K562 (cell line): Measurements from ENCODE around the gene MTMR4. TPM values are rescaled to one million over a fixed set of nuclear protein-coding genes. Genes with fewer than 3 reads are reported as not detected.

Experiments
- ATAC-seq: fragments of 200-7000 bp; cut with Tn5 transposase; 3 replicates; pipeline ENCODE4 v1.9.1; 2020; ENCODE audit warnings: moderate library complexity
- BruUV-seq: library from RNA; stranded (reverse); fragments of 400-500 nt; replicated peaks from 2 replicates; lab custom pipeline; 2021; lab: Mats Ljungman, UMichigan
- CTCF ChIA-PET: fragments of 300-600 bp; formaldehyde crosslinking; extraction: SDS; loops from one replicate; lab custom pipeline; 2021; ENCODE audit warnings: low intra/inter-chr PET ratio; lab: Yijun Ruan, JAX
- POLR2A ChIA-PET: fragments of 300-600, 350-650 bp; sonication (Branson Sonifier 250); formaldehyde crosslinking; extraction: SDS; loops from one replicate; lab custom pipeline; 2021; ENCODE audit warnings: antibody characterized with exemption, inconsistent platforms; lab: Yijun Ruan, JAX
- DNase-seq, 4 experiments: peaks; one replicate each; pipeline versions ENCODE4 v3.0.0 to v3.0.0-alpha.2; 2011 to 2018; ENCODE audit warnings: low spot score in 3 of 4, mixed read lengths in 3 of 4; ENCODE audit errors: extremely low read depth in 1 of 4
- FAIRE-seq: peaks from 2 replicates; lab custom pipeline; 2011; peaks lifted over from hg19 to GRCh38; lab: Jason Lieb, UNC
- H2AFZ ChIP-seq: 2 replicates; pipeline ENCODE4 v1.6.0; 2011; ENCODE audit warnings: low read depth, low read length, control low read depth, inconsistent platforms
- H3K27ac ChIP-seq: fragments of 200-600 bp; 3 replicates; pipeline ENCODE4 v1.8.0; 2011; ENCODE audit warnings: low read depth, mild to moderate bottlenecking, control low read depth, inconsistent platforms, low read length, moderate library complexity, mixed read lengths; ENCODE audit errors: extremely low read depth
- H3K27me3 ChIP-seq, 2 experiments: fragments of 300-600 bp in 1 of 2; 2 replicates in 1 of 2; 3 replicates in 1 of 2; pipeline versions ENCODE4 v1.6.0 to v1.8.0; 2011; ENCODE audit warnings: inconsistent platforms in 2 of 2, low read length in 2 of 2, mild to moderate bottlenecking in 1 of 2, mixed read lengths in 1 of 2, moderate library complexity in 1 of 2; ENCODE audit not compliant: control insufficient read depth in 2 of 2, insufficient read depth in 2 of 2
- H3K36me3 ChIP-seq: fragments of 300-600 bp; 3 replicates; pipeline ENCODE4 v1.8.0; 2011; ENCODE audit warnings: mild to moderate bottlenecking, low read length, inconsistent platforms; ENCODE audit not compliant: control insufficient read depth, insufficient read depth
- H3K4me1 ChIP-seq, 2 experiments: fragments of 200-600 bp in 1 of 2; replicated peaks in 1 of 2; 2 replicates in 1 of 2; 3 replicates in 1 of 2; pipeline versions ENCODE4 v1.5.1 to v1.8.0; 2011; ENCODE audit warnings: inconsistent platforms in 2 of 2, low read length in 2 of 2, mild to moderate bottlenecking in 1 of 2, mixed read lengths in 1 of 2, moderate library complexity in 1 of 2; ENCODE audit not compliant: control insufficient read depth in 2 of 2, insufficient read depth in 2 of 2
- H3K4me2 ChIP-seq: 2 replicates; pipeline ENCODE4 v1.6.1; 2011; ENCODE audit warnings: low read length, control low read depth, inconsistent platforms, mixed read lengths; ENCODE audit not compliant: insufficient read depth
- H3K4me3 ChIP-seq: fragments of 200-600 bp; sonication (generic), shearing (Covaris generic); 2 replicates; pipeline ENCODE4 v1.5.1; 2016; ENCODE audit warnings: control low read depth, inconsistent platforms
- H3K79me2 ChIP-seq: fragments of 200-600 bp; 3 replicates; pipeline ENCODE4 v1.8.0; 2011; ENCODE audit warnings: low read length, inconsistent platforms; ENCODE audit not compliant: control insufficient read depth, insufficient read depth
- H3K9ac ChIP-seq, 2 experiments: 2 replicates each; pipeline versions ENCODE4 v1.6.0 to v1.6.1; 2011; ENCODE audit warnings: low read depth in 2 of 2, low read length in 2 of 2, control low read depth in 1 of 2, inconsistent platforms in 1 of 2, mild to moderate bottlenecking in 1 of 2, mixed read lengths in 1 of 2; ENCODE audit not compliant: insufficient read depth in 1 of 2
- H3K9me1 ChIP-seq: one replicate; pipeline ENCODE4 v1.6.0; 2011; ENCODE audit warnings: inconsistent platforms, mild to moderate bottlenecking, low read length, moderate library complexity; ENCODE audit not compliant: control insufficient read depth, insufficient read depth
- H3K9me3 ChIP-seq: replicated peaks from 2 replicates; pipeline ENCODE4 v1.5.1; 2011; ENCODE audit warnings: low read depth, low read length, inconsistent platforms; ENCODE audit not compliant: control insufficient read depth, insufficient read depth
- H4K20me1 ChIP-seq: replicated peaks from 2 replicates; pipeline ENCODE4 v1.6.1; 2011; ENCODE audit warnings: low read length, inconsistent platforms, mixed read lengths; ENCODE audit not compliant: control insufficient read depth, insufficient read depth
- C11orf30 ChIP-seq: fragments of 450-650 bp; IDR thresholded peaks from 2 replicates; pipeline ENCODE4 v1.6.1; 2016; ENCODE audit warnings: low read depth, mild to moderate bottlenecking
- MAFG ChIP-seq: fragments of 450-650 bp; conservative IDR thresholded peaks from 2 replicates; pipeline ENCODE4 v1.6.1; 2016; ENCODE audit warnings: missing genetic modification characterization, missing compliant biosample characterization
- NFE2 ChIP-seq: IDR thresholded peaks from 2 replicates; pipeline ENCODE4 v1.6.1; 2014; ENCODE audit warnings: antibody characterized with exemption, low read depth
- NRF1 ChIP-seq, 2 experiments: fragments of 450-650 bp; IDR thresholded peaks in 1 of 2; conservative IDR thresholded peaks in 1 of 2; 2 replicates each; pipeline ENCODE4 v1.6.1; 2014; ENCODE audit warnings: mild to moderate bottlenecking in 2 of 2
- PATZ1 ChIP-seq: fragments of 250-450 bp; sonication (Bioruptor Pico); IDR thresholded peaks from 2 replicates; pipeline ENCODE4 v1.5.0; 2020; ENCODE audit warnings: mild to moderate bottlenecking, borderline replicate concordance
- SRSF3 ChIP-seq: fragments of 200-400 bp; formaldehyde crosslinking; IDR thresholded peaks from 2 replicates; pipeline ENCODE4 v1.6.1; 2016; ENCODE audit warnings: mild to moderate bottlenecking, low read length, moderate library complexity; ENCODE audit not compliant: insufficient read depth
- SRSF9 ChIP-seq: fragments of 200-400 bp; formaldehyde crosslinking; IDR thresholded peaks from 2 replicates; pipeline ENCODE4 v1.6.1; 2017; ENCODE audit warnings: low read depth, low read length, borderline replicate concordance
- USF2 ChIP-seq: sonication (generic); formaldehyde crosslinking; IDR thresholded peaks from 2 replicates; pipeline ENCODE4 v1.5.0; 2020; ENCODE audit warnings: missing genetic modification reagents
- ZNF316 ChIP-seq: fragments of 450-650 bp; IDR thresholded peaks from 2 replicates; pipeline ENCODE4 v1.6.1; 2016
- WGBS: fragments of 100-300 bp; shearing (Covaris generic); methylation state at CpG from one replicate; pipeline ENCODE4 v1.1.6; 2016; ENCODE audit warnings: low coverage, mixed read lengths; ENCODE audit not compliant: insufficient coverage; ENCODE audit errors: missing lambda C conversion rate; 5-methylcytosine and 5-hydroxymethylcytosine counted together
- in situ Hi-C: fragments of 300-500 bp; cut with MboI; formaldehyde crosslinking; loops from 4 replicates; pipeline ENCODE4 v1.15.0; 2018; ENCODE audit warnings: inconsistent platforms, mixed read lengths
- intact Hi-C: fragments of 100-400 bp; cut with micrococcal nuclease; formaldehyde crosslinking; loops from 2 replicates; pipeline ENCODE4 v1.14.2; 2022
- polyA plus RNA-seq, 8 experiments: library from polyadenylated mRNA; depleted of rRNA in 4 of 8; stranded (reverse) in 5 of 8; unstranded in 3 of 8; fragments of >200 nt; fragmentation: Nextera tagmentation in 2 of 8; fragmentation: Illumina TruSeq in 1 of 8; extraction: Ambion mirVana in 2 of 8; extraction: Trizol in 1 of 8; gene quantifications; 2 replicates each; pipeline versions ENCODE4 v1.2.1 to v1.2.3, GENCODE V29; 2011 to 2014; ENCODE audit warnings: inconsistent platforms in 1 of 8, missing spikeins in 1 of 8
- total RNA-seq, 7 experiments: library from RNA; depleted of rRNA in 6 of 7; stranded (reverse); fragments of >200 nt in 6 of 7; fragmentation: Illumina TruSeq in 2 of 7; extraction: Trizol in 2 of 7; gene quantifications; 2 replicates each; pipeline versions ENCODE4 v1.2.1 to v1.2.3, GENCODE V29; 2011 to 2021; ENCODE audit warnings: low replicate concordance in 1 of 7

MTMR4 gene
- total and polyA plus RNA-seq, 9 of the 15 experiments (the other 6 are each of a cell fraction or from before 2014, with no cell fraction given) = 8.8 to 45.7 (median 28.7) TPM

GRCh38 chr17:58536542-58536941 lies 22.1 kb upstream of the MTMR4 start:
- no peak for DNase-seq
- peaks cover 7 to 22% of the 10 kb centered on the region in 2 experiments for H3K4me1 ChIP-seq
- ChIA-PET POLR2A (interaction anchor here (0.9 to 1.2 kb wide), 3 partner anchors 10 to 95 kb away, joined by 3 to 5 read pairs (median 4); no protein-coding TSS in a partner anchor), CTCF (no interaction called here)
- H3K36me3 ChIP-seq = no peaks in the 10 kb centered on the region
- no peaks in the 10 kb centered on the region for H3K9me1 ChIP-seq
- in situ Hi-C loops (no loop called here), intact Hi-C loops (no loop called here)
- H2AFZ ChIP-seq = no peak overlapping the region
- no peak for ATAC-seq
- no peaks in the 10 kb centered on the region for H3K9me3 ChIP-seq
- 0% methylated on average over 3 of the region's 3 CpGs for WGBS
- FAIRE-seq = no peak
- no TSS peak for BruUV-seq
- H3K27ac ChIP-seq = no peak overlapping the region
- TF ChIP-seq PATZ1 (no peak), SRSF9 (no peak)
- TF ChIP-seq, all 486 proteins: peak for 0
- Histone ChIP-seq H3K9ac (no peak overlapping the region; a peak in 1 of 4 replicates), H3K27me3 (peaks cover 2 to 24% of the 10 kb centered on the region in 2 experiments; a peak in 4 of 5 replicates), H3K79me2 (no peaks in the 10 kb centered on the region), H3K4me2 (no peak overlapping the region), H3K4me3 (no peak overlapping the region), H4K20me1 (0 out of 2 replicates have a peak, but pooled peaks cover 3% of the 10 kb centered on the region)

- Histone ChIP-seq H2AFZ (peak overlapping the region; percentile 43; the same call in 1 of the 2 replicates), H4K20me1 (peaks cover 4% of the 10 kb centered on the region), H3K79me2 (no peaks in the 10 kb centered on the region), H3K9me1 (no peaks in the 10 kb centered on the region), H3K36me3 (no peaks in the 10 kb centered on the region), H3K9ac (no peak overlapping the region), H3K27ac (no peak overlapping the region), H3K4me1 (peaks cover 10 to 22% of the 10 kb centered on the region in 2 experiments), H3K4me3 (no peak overlapping the region), H3K27me3 (peaks cover 2 to 24% of the 10 kb centered on the region in 2 experiments; a peak in 4 of 5 replicates), H3K4me2 (no peak overlapping the region), H3K9me3 (no peaks in the 10 kb centered on the region)
- DNase-seq (no peak), ATAC-seq (no peak), FAIRE-seq (peak; percentile 51)
- in situ Hi-C loops = no loop called here
- CTCF ChIA-PET = no interaction called here
- 3% methylated on average over 2 of the region's 2 CpGs for WGBS
- TF ChIP-seq USF2 (CRISPR knock-in tag) = no peak
- peak; percentile 52 for TF ChIP-seq MAFG (tag)
- TF ChIP-seq ZNF316 = peak; percentile 67
- no peak for TF ChIP-seq SRSF3
- peak; percentile 80 for TF ChIP-seq C11orf30
- TF ChIP-seq NFE2 = peak; percentile 61
- no peak for TF ChIP-seq NRF1 (conservative IDR thresholded peaks at IDR 0.05 in 1 of 2, IDR thresholded peaks at IDR 0.05 in 1 of 2)
- POLR2A ChIA-PET = interaction anchor here (0.7 to 1.6 kb wide), 3 partner anchors 13 to 96 kb away, joined by 3 to 5 read pairs (median 4); no protein-coding TSS in a partner anchor
- intact Hi-C loops = no loop called here
- no TSS peak for BruUV-seq
Observed at GRCh38 chr17:58535431-58535830, 21.0 kb upstream of the MTMR4 start.
